GM18508 (cell line): ENCODE measurements around the gene TUBB2A.
"Not testable (repeated sequence)": the region's sequence is repeated elsewhere in the genome, so short reads cannot be mapped to it uniquely, and the experiment has no call there.

Experiments
- ATAC-seq: cut with Tn5 transposase; IDR thresholded peaks from one replicate; pipeline ENCODE4 v1.9.1; 2021; ENCODE audit warnings: moderate number of reproducible peaks; ENCODE audit not compliant: insufficient read depth, unreplicated experiment

TUBB2A gene

GRCh38 chr6:3159805-3160781 lies 2.7 kb upstream of the TUBB2A start:
- no peak for ATAC-seq

- ATAC-seq = not testable (repeated sequence)
These were observed 887 bp downstream of the TUBB2A start for GRCh38 chr6:3156184-3157130.

- not testable (repeated sequence) for ATAC-seq
These were observed 1.9 kb downstream of the TUBB2A start for GRCh38 chr6:3155416-3155815.

GRCh38 chr6:3152689-3153088 lies 4.7 kb downstream of the TUBB2A start:
- no peak for ATAC-seq

GRCh38 chr6:3151691-3152090 lies 5.7 kb downstream of the TUBB2A start:
- no peak for ATAC-seq

- ATAC-seq = no peak
These were observed 9.2 kb downstream of the TUBB2A start for GRCh38 chr6:3147914-3148757.

- ATAC-seq = no peak
These were observed 12.8 kb downstream of the TUBB2A start for GRCh38 chr6:3144571-3144970.

GRCh38 chr6:3143158-3143557 lies 14.2 kb downstream of the TUBB2A start:
- ATAC-seq = no peak

- ATAC-seq = no peak
These were observed 14.8 kb downstream of the TUBB2A start for GRCh38 chr6:3142536-3142935.

- ATAC-seq = no peak
These were observed 17.1 kb downstream of the TUBB2A start for GRCh38 chr6:3140201-3140600.

GRCh38 chr6:3139090-3139903 lies 18.0 kb downstream of the TUBB2A start:
- ATAC-seq = no peak

GRCh38 chr6:3138341-3138740 lies 19.0 kb downstream of the TUBB2A start:
- ATAC-seq = no peak

- ATAC-seq = not testable (repeated sequence)
These were observed 19.5 kb downstream of the TUBB2A start for GRCh38 chr6:3137873-3138272.

- ATAC-seq = no peak
These were observed 20.1 kb downstream of the TUBB2A start for GRCh38 chr6:3137057-3137777.

- no peak for ATAC-seq
These were observed 20.9 kb downstream of the TUBB2A start for GRCh38 chr6:3136292-3137011.

- no peak for ATAC-seq
These were observed 21.6 kb downstream of the TUBB2A start for GRCh38 chr6:3135668-3136291.

- no peak for ATAC-seq
These were observed 23.8 kb downstream of the TUBB2A start for GRCh38 chr6:3133515-3133914.
